ENCODE data around the gene ZMIZ1. TPM values are rescaled to one million over a fixed set of nuclear protein-coding genes. Genes with fewer than 3 reads are reported as not detected.

The ZMIZ1 gene
- total RNA-seq, 1 experiment from 2014 or later = 7.8 TPM

GRCh38 chr10:79252971-79253370, 184.2 kb downstream of the ZMIZ1 start:
- in situ Hi-C loops (cut with HindIII; ENCODE audit: low pct_unique_long_range_greater_than_20kb, low sequenced_read_pairs) = no loop called here
- no peak for DNase-seq (ENCODE audit: low read depth, low spot score)

GRCh38 chr10:79253704-79254103, 184.9 kb downstream of the ZMIZ1 start:
- DNase-seq (ENCODE audit: low read depth, low spot score) = no peak
- in situ Hi-C loops (cut with HindIII; ENCODE audit: low pct_unique_long_range_greater_than_20kb, low sequenced_read_pairs) = no loop called here

GRCh38 chr10:79254333-79255006, 185.7 kb downstream of the ZMIZ1 start:
- no peak for DNase-seq (ENCODE audit: low read depth, low spot score)
- in situ Hi-C loops (cut with HindIII; ENCODE audit: low pct_unique_long_range_greater_than_20kb, low sequenced_read_pairs) = no loop called here

- in situ Hi-C loops (cut with HindIII; ENCODE audit: low pct_unique_long_range_greater_than_20kb, low sequenced_read_pairs) = no loop called here
These were observed 186.3 kb downstream of the ZMIZ1 start for GRCh38 chr10:79255007-79255507.

GRCh38 chr10:79256264-79256806, 187.6 kb downstream of the ZMIZ1 start:
- in situ Hi-C loops (cut with HindIII; ENCODE audit: low pct_unique_long_range_greater_than_20kb, low sequenced_read_pairs) = no loop called here
- no peak for DNase-seq (ENCODE audit: low read depth, low spot score)

More at GRCh38 chr10:79255007-79255507, 186.3 kb downstream of the ZMIZ1 start:
- DNase-seq (ENCODE audit: low read depth, low spot score) = no peak

GRCh38 chr10:79258894-79259293, 190.1 kb downstream of the ZMIZ1 start:
- DNase-seq (ENCODE audit: low read depth, low spot score) = no peak
- in situ Hi-C loops (cut with HindIII; ENCODE audit: low pct_unique_long_range_greater_than_20kb, low sequenced_read_pairs) = no loop called here

GRCh38 chr10:79259834-79260233, 191.1 kb downstream of the ZMIZ1 start:
- no peak for DNase-seq (ENCODE audit: low read depth, low spot score)
- in situ Hi-C loops (cut with HindIII; ENCODE audit: low pct_unique_long_range_greater_than_20kb, low sequenced_read_pairs) = no loop called here

GRCh38 chr10:79260811-79261740, 192.3 kb downstream of the ZMIZ1 start:
- in situ Hi-C loops (cut with HindIII; ENCODE audit: low pct_unique_long_range_greater_than_20kb, low sequenced_read_pairs) = no loop called here
- no peak for DNase-seq (ENCODE audit: low read depth, low spot score)

- DNase-seq (ENCODE audit: low read depth, low spot score) = no peak
- in situ Hi-C loops (cut with HindIII; ENCODE audit: low pct_unique_long_range_greater_than_20kb, low sequenced_read_pairs) = no loop called here
These were observed 193.4 kb downstream of the ZMIZ1 start for GRCh38 chr10:79262131-79262530.

GRCh38 chr10:79262959-79263746, 194.4 kb downstream of the ZMIZ1 start:
- no peak for DNase-seq (ENCODE audit: low read depth, low spot score)
- in situ Hi-C loops (cut with HindIII; ENCODE audit: low pct_unique_long_range_greater_than_20kb, low sequenced_read_pairs) = no loop called here

GRCh38 chr10:79263939-79264338, 195.2 kb downstream of the ZMIZ1 start:
- in situ Hi-C loops (cut with HindIII; ENCODE audit: low pct_unique_long_range_greater_than_20kb, low sequenced_read_pairs) = no loop called here
- DNase-seq (ENCODE audit: low read depth, low spot score) = no peak

GRCh38 chr10:79264942-79265341, 196.2 kb downstream of the ZMIZ1 start:
- in situ Hi-C loops (cut with HindIII; ENCODE audit: low pct_unique_long_range_greater_than_20kb, low sequenced_read_pairs) = no loop called here

GRCh38 chr10:79266084-79266483, 197.3 kb downstream of the ZMIZ1 start:
- DNase-seq (ENCODE audit: low read depth, low spot score) = no peak
- in situ Hi-C loops (cut with HindIII; ENCODE audit: low pct_unique_long_range_greater_than_20kb, low sequenced_read_pairs) = no loop called here

More at GRCh38 chr10:79264942-79265341, 196.2 kb downstream of the ZMIZ1 start:
- DNase-seq (ENCODE audit: low read depth, low spot score) = no peak

GRCh38 chr10:79266543-79267312, 198.0 kb downstream of the ZMIZ1 start:
- DNase-seq (ENCODE audit: low read depth, low spot score) = no peak
- in situ Hi-C loops (cut with HindIII; ENCODE audit: low pct_unique_long_range_greater_than_20kb, low sequenced_read_pairs) = no loop called here

GRCh38 chr10:79267499-79267898, 198.7 kb downstream of the ZMIZ1 start:
- no peak for DNase-seq (ENCODE audit: low read depth, low spot score)
- in situ Hi-C loops (cut with HindIII; ENCODE audit: low pct_unique_long_range_greater_than_20kb, low sequenced_read_pairs) = no loop called here

- in situ Hi-C loops (cut with HindIII; ENCODE audit: low pct_unique_long_range_greater_than_20kb, low sequenced_read_pairs) = no loop called here
- DNase-seq (ENCODE audit: low read depth, low spot score) = no peak
These were observed 199.4 kb downstream of the ZMIZ1 start for GRCh38 chr10:79268161-79268601.

- in situ Hi-C loops (cut with HindIII; ENCODE audit: low pct_unique_long_range_greater_than_20kb, low sequenced_read_pairs) = no loop called here
- DNase-seq (ENCODE audit: low read depth, low spot score) = no peak
These were observed 200.0 kb downstream of the ZMIZ1 start for GRCh38 chr10:79268742-79269141.
